D341Med (cell line): ENCODE data around the gene FAM168B.

Experiments
- DNase-seq: peaks from one replicate; pipeline ENCODE4 v3.0.0; 2012; ENCODE audit warnings: low spot score

The FAM168B gene

GRCh38 chr2:131022731-131023130 lies 70.5 kb downstream of the FAM168B start:
- DNase-seq, result no peak

GRCh38 chr2:131016826-131017741 lies 76.2 kb downstream of the FAM168B start:
- DNase-seq, result no peak

GRCh38 chr2:131015764-131016163 lies 77.5 kb downstream of the FAM168B start:
- DNase-seq, result no peak

- no peak for DNase-seq
Observed at GRCh38 chr2:131014141-131014540, 79.1 kb downstream of the FAM168B start.

- DNase-seq, result no peak
Observed at GRCh38 chr2:131011486-131011885, 81.8 kb downstream of the FAM168B start.

GRCh38 chr2:131010566-131010965 lies 82.7 kb downstream of the FAM168B start:
- no peak for DNase-seq

- DNase-seq, result no peak
Observed at GRCh38 chr2:131009713-131010475, 83.4 kb downstream of the FAM168B start.

GRCh38 chr2:131008967-131009366 lies 84.3 kb downstream of the FAM168B start:
- no peak for DNase-seq

- DNase-seq, result no peak
Observed at GRCh38 chr2:131006561-131006960, 86.7 kb downstream of the FAM168B start.

GRCh38 chr2:131005216-131005935 lies 87.9 kb downstream of the FAM168B start:
- no peak for DNase-seq

GRCh38 chr2:131004446-131005209 lies 88.6 kb downstream of the FAM168B start:
- DNase-seq, result no peak

- DNase-seq, result no peak
Observed at GRCh38 chr2:130998561-130998960, 94.7 kb downstream of the FAM168B start.
